Tibial nerve (tissue), 3 donors: Measurements from ENCODE around the gene XYLT1.

ENCODE experiments used
- POLR2A ChIP-seq, 2 donors: fragments of 450-650 bp; IDR thresholded peaks; one replicate each; pipeline ENCODE4 v1.6.1; 2017; ENCODE audit warnings: antibody characterized with exemption in 2 of 2, mild to moderate bottlenecking in 2 of 2, moderate library complexity in 2 of 2
- TF ChIP-seq, protein P1 (sequence below), 5 experiments: fragments of 200-600 bp in 3 of 5; fragments of 450-650 bp in 2 of 5; sonication (generic) in 3 of 5; IDR thresholded peaks; one replicate each; pipeline ENCODE4 v1.5.1; 2016 to 2019; ENCODE audit warnings: antibody characterized with exemption in 5 of 5, mild to moderate bottlenecking in 3 of 5, moderate library complexity in 2 of 5

DNA sequence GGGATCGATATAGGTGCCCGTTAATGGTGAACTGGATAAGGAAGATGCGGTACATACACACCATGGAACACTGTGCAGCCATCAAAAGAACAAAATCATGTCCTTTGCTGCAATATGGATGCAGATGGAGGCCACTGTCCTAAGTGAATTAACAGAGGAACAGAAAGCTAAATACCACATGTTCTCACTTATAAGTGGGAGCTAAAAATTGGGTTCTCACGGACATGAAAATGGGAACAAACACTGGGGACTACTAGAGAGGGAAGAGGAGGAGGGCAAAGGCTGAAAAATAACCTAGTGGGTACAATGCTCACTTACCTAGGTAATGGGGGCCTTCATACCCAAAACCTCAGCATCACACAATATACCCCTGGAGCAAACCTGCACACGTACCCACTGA lies 302.6 kb downstream of the XYLT1 start:
- TF ChIP-seq, protein P1, sequence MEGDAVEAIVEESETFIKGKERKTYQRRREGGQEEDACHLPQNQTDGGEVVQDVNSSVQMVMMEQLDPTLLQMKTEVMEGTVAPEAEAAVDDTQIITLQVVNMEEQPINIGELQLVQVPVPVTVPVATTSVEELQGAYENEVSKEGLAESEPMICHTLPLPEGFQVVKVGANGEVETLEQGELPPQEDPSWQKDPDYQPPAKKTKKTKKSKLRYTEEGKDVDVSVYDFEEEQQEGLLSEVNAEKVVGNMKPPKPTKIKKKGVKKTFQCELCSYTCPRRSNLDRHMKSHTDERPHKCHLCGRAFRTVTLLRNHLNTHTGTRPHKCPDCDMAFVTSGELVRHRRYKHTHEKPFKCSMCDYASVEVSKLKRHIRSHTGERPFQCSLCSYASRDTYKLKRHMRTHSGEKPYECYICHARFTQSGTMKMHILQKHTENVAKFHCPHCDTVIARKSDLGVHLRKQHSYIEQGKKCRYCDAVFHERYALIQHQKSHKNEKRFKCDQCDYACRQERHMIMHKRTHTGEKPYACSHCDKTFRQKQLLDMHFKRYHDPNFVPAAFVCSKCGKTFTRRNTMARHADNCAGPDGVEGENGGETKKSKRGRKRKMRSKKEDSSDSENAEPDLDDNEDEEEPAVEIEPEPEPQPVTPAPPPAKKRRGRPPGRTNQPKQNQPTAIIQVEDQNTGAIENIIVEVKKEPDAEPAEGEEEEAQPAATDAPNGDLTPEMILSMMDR (IDR thresholded peaks at IDR 0.05) = no peak
- no peak for TF ChIP-seq POLR2A (IDR thresholded peaks at IDR 0.05)
